GM19467 (cell line): ENCODE data around the gene CTRL.
"Not testable (repeated sequence)": the region's sequence is repeated elsewhere in the genome, so short reads cannot be mapped to it uniquely, and the experiment has no call there.

ENCODE experiments used
- ATAC-seq: cut with Tn5 transposase; IDR thresholded peaks from one replicate; pipeline ENCODE4 v1.9.1; 2021; ENCODE audit warnings: mild to moderate bottlenecking, moderate library complexity; ENCODE audit not compliant: unreplicated experiment

The CTRL gene

GRCh38 chr16:67942510-67943255, 11.0 kb upstream of the CTRL start:
- ATAC-seq: no peak

- ATAC-seq: no peak
These were observed 10.5 kb upstream of the CTRL start for GRCh38 chr16:67942200-67942509.

- no peak for ATAC-seq
These were observed 10.0 kb upstream of the CTRL start for GRCh38 chr16:67941469-67942199.

GRCh38 chr16:67940446-67941089, 8.9 kb upstream of the CTRL start:
- ATAC-seq: no peak

GRCh38 chr16:67939507-67940445, 8.1 kb upstream of the CTRL start:
- no peak for ATAC-seq

- ATAC-seq: not testable (repeated sequence)
These were observed 6.1 kb upstream of the CTRL start for GRCh38 chr16:67937713-67938112.

- ATAC-seq: peak; percentile 50
These were observed 5.4 kb upstream of the CTRL start for GRCh38 chr16:67936880-67937605.

GRCh38 chr16:67936124-67936879, 4.6 kb upstream of the CTRL start, which contains the start of gene PSMB10:
Gene PSMB10 (minus strand): TSS chr16:67936850. CDS start chr16:67936749, 101 bp downstream.
- no peak for ATAC-seq

GRCh38 chr16:67935402-67936123, 3.9 kb upstream of the CTRL start:
- ATAC-seq: peak; percentile 86

- no peak for ATAC-seq
These were observed 3.4 kb upstream of the CTRL start for GRCh38 chr16:67935101-67935401.

GRCh38 chr16:67934306-67935100, 2.8 kb upstream of the CTRL start:
- no peak for ATAC-seq

GRCh38 chr16:67933805-67934204, 2.1 kb upstream of the CTRL start:
- no peak for ATAC-seq

- ATAC-seq: no peak
These were observed 789 bp upstream of the CTRL start for GRCh38 chr16:67932462-67932840.

GRCh38 chr16:67930678-67931211, 917 bp downstream of the CTRL start:
- ATAC-seq: no peak

- ATAC-seq: no peak
These were observed 1.5 kb downstream of the CTRL start for GRCh38 chr16:67930191-67930590.

- no peak for ATAC-seq
These were observed 2.9 kb downstream of the CTRL start for GRCh38 chr16:67928561-67929364.

GRCh38 chr16:67928147-67928546, 3.5 kb downstream of the CTRL start:
- no peak for ATAC-seq
